ENCODE results near the gene C4orf50.

DNA sequence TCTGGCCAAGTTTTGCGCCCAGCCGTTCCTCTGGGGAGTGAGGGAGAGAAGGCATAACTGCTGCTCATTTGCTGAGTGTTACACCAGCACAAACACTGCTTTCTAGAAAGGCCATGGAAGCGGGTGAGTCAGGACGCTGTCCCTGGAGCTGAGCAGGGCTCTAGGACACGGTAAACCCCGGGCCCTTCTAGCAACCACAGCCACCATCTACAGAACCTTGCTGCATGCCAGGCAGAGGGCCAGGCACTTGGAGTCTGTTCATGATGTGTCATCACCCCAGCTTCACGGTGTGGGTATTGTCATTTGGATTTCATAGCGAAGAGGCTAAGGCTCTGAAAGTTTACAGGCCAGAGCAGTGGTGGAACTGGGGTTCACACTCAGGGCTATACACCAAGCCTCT, 31.8 kb upstream of the C4orf50 start:
- TF ChIP-seq, protein P1, sequence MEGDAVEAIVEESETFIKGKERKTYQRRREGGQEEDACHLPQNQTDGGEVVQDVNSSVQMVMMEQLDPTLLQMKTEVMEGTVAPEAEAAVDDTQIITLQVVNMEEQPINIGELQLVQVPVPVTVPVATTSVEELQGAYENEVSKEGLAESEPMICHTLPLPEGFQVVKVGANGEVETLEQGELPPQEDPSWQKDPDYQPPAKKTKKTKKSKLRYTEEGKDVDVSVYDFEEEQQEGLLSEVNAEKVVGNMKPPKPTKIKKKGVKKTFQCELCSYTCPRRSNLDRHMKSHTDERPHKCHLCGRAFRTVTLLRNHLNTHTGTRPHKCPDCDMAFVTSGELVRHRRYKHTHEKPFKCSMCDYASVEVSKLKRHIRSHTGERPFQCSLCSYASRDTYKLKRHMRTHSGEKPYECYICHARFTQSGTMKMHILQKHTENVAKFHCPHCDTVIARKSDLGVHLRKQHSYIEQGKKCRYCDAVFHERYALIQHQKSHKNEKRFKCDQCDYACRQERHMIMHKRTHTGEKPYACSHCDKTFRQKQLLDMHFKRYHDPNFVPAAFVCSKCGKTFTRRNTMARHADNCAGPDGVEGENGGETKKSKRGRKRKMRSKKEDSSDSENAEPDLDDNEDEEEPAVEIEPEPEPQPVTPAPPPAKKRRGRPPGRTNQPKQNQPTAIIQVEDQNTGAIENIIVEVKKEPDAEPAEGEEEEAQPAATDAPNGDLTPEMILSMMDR (IDR thresholded peaks at IDR 0.05; ENCODE audit: low read depth, low read length, missing input control) = no peak
- TF ChIP-seq GABPA (IDR thresholded peaks at IDR 0.05 in 1 of 2, conservative IDR thresholded peaks at IDR 0.05 in 1 of 2) = no peak
- no peak for TF ChIP-seq EGR1 (IDR thresholded peaks at IDR 0.05; ENCODE audit: low read depth in 2 of 2)
- TF ChIP-seq JUND (IDR thresholded peaks at IDR 0.05) = no peak
- no peak for TF ChIP-seq RAD21 (IDR thresholded peaks at IDR 0.05)
- TF ChIP-seq, protein P2, sequence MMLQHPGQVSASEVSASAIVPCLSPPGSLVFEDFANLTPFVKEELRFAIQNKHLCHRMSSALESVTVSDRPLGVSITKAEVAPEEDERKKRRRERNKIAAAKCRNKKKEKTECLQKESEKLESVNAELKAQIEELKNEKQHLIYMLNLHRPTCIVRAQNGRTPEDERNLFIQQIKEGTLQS (IDR thresholded peaks at IDR 0.05) = no peak
- TF ChIP-seq, protein P3, sequence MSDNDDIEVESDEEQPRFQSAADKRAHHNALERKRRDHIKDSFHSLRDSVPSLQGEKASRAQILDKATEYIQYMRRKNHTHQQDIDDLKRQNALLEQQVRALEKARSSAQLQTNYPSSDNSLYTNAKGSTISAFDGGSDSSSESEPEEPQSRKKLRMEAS (IDR thresholded peaks at IDR 0.05) = no peak
